HG03432 (cell line): ENCODE measurements around the gene SMARCAL1.
"Not testable (repeated sequence)": the region's sequence is repeated elsewhere in the genome, so short reads cannot be mapped to it uniquely, and the experiment has no call there.

ENCODE experiments used
- ATAC-seq: cut with Tn5 transposase; IDR thresholded peaks from one replicate; pipeline ENCODE4 v1.9.1; 2021; ENCODE audit warnings: mild to moderate bottlenecking, moderate library complexity; ENCODE audit not compliant: unreplicated experiment

The SMARCAL1 gene

DNA sequence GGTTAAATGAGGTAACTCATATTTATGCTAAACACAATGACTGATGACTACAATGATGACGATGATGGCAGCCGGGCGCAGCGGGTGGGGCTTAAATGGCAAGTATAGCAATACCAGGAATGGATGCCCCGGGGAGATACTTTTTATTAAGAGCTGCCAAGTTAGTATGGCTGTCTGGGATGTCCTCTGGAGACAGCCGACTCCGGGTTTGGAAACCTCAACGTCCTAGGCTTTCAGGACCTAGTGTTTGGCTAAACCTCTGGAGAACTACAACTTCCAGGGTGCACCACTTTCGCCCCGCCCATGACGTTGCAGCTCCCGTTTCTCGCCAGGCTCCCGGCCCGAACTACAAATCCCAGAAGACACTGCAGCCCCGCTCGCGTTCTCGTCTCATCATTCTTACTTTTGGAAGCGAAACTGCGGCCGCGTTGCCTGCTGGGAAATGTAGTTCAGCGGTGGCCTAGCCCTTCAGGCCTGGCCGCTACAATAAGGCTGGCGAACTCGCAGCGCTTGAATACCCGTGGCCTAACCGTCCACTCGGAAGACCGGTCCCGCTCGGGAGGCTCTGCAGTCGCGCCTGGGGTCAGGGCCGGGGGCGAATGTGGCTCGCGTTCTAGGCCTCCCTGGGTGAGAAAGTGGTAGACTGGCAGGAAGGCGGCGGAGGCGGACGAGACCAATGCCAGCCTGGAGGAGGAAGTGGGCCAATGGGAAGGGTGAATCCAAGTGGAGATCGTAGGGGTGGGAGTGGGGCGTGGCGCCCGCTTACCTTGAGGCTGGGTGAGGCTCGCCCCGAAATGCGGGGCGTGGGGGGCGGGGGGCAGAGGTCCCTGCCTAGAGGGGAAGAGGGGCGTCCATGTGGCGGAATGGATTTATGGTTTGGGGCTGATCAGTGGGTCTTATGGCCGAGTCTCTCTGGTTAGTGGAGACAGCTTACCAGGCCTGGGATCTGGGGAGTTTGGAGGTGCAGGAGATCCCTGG, at the start of gene SMARCAL1:
TSS of gene SMARCAL1 (plus strand) at position 463 of the 978 bp plus-strand sequence. CDS start 2,221 bp downstream, outside the sequence.
- peak; percentile 94 for ATAC-seq

DNA sequence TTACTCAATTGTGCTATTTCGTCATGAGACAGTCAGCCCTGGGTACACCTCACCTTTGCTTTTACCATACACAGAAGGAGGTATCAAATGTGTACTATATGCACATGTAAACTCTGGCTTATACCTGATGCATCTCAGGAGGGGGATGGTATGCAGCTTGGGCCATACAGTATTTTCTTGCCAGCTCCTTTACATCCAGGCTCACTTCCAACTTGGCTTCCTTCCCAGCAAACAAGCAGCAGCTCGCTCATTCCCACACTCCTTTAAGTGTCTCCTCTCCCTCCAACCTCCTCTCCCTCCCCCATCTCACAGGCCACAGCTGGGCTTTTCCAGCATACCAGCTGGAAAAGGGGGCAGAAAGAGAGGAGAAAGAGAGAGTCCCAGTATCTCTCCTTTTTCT, 49.6 kb upstream of the SMARCAL1 start:
- ATAC-seq = no peak

DNA sequence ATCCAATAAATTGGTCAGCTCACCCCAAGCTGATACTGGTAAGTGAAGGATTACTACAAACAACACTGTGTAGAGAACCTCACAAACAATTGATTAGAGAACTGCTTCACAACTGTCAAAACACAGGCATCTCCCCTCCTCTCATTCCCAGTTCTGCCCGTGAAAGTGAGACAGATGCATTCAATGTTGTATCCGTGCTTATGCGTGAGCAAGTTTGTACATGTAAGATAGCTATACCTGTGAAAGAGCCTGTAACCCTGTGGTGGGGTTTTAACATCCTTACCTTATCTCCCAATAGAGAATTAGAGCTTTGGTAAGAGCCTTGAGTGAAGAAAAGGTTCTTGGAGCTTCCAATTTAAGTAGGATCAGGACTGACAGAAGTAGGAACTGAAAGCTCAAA, 49.1 kb upstream of the SMARCAL1 start:
- no peak for ATAC-seq

DNA sequence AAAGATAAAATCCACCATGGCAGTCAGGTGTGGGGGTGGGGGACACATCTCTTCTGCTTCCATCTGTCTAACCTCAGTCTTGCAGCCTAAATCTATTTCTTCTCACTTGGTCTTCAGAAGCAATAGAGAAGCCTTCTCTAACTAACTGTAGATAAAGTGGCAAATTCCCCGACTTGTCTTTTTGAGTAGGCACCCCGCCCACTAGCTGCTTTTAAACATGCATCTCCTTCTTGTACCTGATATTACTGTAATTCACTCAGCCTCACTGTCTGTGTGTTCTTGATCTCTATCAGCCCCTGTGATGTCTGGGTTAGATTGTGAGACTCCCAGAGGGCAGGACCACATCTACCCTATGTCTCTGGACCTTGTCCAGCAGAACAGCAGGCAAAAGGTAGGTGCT, 46.8 kb upstream of the SMARCAL1 start:
- ATAC-seq = no peak

DNA sequence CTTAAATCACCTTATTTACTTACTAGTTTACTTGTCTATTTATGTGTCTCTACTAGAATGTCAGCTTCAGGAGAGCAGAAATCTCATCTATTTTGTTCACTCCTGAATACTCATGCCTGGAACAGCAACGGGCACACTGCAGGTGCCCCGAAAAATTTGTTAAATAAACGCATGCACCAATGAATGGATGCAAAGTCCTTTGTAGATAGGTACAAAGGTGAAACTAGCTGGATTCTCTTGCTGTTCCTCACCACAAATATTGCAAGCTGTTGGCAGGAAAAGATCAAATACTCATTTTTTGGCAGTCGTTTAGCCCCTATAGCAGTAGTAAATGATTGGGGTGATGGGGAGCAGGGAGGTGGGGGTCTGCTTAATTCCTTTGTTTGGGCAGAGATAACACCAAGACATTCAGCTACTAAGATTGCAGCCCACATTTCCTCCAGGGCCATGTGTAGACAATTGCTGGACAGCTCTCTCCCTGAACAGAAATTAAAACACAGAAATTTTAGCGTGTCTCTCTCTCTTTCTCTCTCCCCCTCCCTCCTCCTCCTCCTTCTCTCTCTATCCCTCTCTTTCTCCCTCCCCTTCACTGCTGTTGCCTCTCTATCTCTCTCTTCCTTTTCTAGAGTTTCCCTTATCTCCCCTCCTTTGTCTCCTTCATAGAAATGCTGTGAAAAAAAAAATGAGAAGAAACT, 45.4 kb upstream of the SMARCAL1 start:
- ATAC-seq = no peak

DNA sequence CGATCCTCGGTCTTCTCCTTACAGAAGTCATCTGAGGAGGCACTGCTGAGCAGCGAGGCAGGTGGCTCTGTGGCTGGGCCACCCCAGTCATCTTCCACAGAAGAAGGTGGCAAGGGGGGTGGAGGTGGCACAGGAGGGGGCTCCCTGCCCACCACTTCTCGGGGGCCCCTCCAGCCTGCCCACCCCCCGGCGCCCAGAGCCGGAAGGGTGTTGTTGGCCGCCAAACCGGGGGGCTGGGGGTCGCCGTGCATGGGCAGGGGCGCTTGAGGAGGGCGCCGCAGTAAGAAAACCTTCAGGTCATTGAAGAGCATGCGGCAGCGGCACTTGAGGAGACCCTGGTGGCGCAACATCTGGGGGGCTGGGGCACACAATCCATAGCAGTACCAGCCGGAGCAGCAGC, 42.5 kb upstream of the SMARCAL1 start:
- ATAC-seq = no peak

DNA sequence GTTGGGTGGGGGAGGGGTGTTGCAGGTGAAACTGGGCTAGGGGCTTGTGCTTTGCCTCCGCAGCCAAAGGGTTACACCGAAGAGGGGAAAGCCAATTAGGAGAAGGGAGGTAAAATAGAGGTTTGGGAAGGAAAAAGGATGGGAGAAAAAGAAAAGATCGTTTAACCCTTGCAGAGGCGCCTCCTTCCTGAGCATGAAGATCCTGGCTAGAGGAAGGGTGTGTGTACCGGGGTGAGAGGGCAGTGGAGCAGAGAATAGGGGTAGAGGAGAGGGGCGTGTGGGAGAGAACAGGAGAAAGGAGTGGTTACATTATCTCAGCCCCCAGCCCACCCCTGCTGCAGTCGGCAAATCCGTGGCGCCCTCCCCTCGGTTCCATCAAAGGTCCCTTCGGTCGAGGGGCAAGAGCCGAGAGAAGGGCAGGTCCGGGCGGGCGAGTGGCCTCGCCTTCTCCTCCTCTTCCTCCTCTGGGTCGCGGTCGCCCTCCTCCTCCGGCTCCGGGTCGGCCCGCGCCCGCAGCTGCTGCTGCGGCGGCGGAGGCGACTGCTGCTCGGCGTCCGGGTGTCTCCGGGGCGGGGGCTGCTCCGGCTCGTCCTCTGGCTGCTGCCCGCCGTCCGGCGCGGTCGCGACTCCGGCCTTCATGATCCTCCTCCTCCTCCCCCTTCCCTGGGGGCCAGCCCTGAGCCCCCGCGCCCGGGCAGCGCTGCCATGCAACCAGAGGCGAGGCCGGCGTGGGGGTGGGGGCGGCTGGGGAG, 41.1 kb upstream of the SMARCAL1 start:
- no peak for ATAC-seq

DNA sequence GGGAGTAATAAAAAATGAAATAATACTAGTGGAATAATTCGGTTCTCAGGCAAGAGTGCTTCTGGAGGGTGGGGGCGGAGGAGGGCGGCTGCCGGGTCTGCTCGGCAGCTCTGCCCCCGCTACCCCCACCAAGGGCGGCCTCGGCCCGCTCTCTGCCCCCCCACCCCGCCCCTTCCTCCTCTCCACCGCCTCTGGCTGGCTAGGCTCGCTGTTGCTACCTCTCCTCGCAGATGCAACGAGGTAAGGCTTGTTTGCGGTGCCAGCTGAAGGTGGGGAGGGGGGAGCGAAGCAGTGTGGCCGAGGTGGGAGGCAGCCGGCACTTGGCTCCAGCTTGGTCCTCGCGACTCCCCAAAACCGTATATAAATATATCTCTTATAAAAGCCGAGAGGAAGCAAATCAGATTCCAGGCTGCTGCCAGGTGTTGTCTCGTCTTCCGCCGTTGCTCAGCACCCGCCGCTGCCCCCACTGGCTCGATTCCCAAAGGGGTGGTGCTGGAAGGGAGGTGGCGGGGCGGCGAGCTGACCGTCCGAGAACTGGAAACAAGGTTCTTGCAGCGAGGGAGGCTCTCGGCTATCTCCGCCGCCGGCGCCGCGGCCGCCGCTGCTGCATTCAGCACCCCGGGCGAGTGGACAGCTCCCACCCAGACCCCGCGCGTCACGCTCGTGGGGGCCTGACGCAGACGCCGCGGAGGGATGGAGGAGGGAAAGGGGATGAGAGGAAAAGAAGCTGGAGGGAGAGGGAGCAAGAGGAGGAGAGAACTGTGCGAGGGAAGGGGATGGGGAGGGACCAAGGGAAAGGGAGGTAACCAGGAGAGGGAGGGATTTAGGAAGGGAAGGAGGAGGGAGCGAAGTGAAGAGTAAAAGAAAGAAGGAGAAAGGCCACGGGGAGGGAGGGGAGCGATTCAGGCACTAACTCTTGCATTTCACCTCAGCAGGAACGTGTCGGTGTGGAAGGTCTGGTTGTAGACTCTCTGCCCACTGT, 40.3 kb upstream of the SMARCAL1 start, which contains the start of gene MARCHF4:
TSS of gene MARCHF4 (minus strand) at position 763 of the 982 bp plus-strand sequence. CDS start 2,223 bp downstream, outside the sequence.
- ATAC-seq = no peak

DNA sequence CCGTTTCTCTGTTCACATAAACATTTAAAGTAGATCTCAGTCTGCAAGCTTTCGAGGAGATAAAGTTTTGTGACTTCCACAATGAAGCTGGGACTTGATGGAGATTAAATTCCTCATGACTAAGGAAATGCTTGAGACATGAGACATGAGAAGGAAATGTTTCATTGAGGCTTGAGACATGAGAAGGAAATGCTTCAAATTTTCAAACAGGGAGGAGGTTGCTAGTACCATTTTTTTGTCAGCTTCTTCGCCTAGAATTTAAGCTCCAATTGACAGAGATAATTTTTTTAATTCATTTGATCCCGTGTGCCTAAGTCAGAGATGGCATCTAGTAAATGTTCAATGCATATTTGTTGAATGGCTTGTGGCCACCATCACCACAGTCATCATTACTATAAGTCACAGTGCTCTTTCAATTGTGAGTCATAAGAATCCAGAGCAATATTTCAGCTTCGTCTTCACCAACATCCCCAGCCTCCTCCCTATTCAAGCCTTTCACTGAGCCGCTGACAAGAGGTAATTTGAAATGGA, 39.5 kb upstream of the SMARCAL1 start:
- no peak for ATAC-seq

DNA sequence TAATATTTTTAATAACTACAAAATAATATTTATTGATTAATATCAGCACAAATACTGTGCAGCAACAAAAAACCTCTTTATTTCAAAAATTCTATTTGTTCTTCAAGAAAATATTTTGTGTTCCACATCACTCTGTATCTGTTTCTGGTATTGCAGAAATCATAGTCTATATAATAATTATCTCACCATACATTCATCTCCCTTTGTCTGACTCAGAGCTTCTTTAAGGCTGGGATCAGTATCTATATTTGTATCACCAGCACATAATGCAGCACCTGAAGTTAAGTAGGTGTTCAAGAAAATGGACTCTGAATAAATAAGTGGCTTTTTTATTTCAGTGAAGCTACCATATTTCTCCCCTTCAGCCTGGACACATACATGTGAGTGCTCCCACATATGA, 38.4 kb upstream of the SMARCAL1 start:
- ATAC-seq = no peak

DNA sequence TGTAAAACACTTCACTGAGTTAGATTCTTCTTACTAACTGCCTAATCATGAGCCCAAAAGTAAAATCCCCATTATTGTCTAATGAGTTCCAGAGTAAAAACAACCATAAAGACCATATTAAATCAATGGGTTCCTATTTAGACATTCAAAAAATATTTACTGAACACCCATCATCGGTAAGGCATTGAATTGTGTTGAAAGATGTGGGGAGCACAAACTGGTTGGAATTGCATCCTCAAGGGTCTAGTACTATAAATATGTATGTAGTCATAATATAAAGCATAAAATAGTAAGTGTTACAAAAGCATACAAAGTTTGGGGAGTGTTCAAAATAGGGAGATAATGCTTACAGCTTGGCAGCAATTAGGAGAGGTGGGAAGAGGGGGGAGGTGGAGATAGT, 37.0 kb upstream of the SMARCAL1 start:
- no peak for ATAC-seq

DNA sequence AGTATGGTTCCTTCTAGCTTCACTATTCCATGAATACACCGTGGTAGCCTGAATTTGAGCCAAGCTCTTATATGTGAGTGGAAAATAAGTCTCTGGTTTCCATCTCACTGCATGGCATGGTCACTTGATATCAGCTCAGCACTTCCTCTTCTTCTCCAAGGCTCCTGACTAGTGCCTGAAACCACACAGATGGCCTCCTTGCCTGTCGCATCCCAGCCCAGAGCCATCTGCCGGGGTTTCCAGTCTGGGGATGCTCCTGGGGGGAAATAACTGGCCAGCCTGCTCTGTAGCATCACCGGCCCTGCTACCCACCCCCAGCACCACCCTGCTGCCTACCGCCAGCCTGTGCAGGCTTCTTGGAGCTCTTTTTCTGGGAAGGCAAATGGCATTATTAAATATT, 32.3 kb upstream of the SMARCAL1 start:
- ATAC-seq = no peak

DNA sequence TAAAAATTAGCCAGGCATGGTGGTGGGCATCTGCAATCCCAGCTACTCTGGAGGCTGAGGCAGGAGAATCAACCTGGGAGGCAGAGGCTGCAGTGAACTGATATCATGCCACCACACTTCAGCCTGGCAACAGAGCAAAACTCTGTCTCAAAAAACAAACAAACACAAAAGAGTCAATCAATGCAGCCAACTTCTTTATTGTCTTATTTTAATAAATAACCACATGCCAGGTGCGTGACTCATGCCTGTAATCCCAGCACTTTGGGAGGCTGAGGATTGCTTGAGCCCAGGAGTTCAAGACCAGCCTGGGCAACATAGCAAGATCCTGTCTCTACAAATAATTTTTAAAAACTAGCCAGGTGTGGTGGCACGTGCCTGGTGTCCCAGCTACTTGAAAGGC, 27.9 kb upstream of the SMARCAL1 start:
- not testable (repeated sequence) for ATAC-seq

DNA sequence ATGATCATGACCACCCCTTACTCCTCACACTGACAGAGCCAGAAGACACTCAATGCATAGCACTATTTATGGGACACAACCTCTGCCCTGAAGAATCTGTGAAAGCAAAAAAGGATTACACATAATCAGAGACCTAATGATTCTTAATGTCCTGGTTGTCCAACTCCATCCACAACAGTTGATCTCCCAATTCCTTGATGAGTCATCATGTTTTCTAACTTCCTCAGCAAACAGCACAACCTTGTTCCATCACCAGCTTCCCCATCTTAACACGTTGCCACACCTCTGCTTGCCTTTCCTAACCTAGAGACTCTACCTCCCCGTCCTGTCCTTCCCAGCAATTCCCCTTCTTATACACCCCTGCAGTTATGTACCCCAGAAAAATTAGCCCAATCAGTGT, 26.8 kb upstream of the SMARCAL1 start:
- no peak for ATAC-seq

DNA sequence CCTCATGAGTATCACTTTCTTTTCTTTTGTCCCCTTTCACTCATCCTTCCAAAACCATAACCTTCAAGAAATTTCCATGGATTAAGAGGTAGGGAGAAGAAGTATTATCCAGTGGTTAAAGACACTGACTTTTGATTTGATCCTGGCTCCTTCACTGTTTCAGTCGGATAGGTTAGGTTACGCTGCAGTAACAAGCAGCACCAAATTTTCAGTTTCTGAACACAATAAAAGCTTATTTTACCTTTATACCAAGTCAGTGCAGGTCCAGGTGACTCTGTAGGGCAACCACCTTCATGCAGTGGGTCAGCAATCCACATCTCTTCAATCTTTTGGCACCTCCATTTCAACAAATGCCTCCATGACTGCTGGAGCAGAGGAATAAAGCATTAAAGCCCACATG, 25.0 kb upstream of the SMARCAL1 start:
- ATAC-seq = no peak

DNA sequence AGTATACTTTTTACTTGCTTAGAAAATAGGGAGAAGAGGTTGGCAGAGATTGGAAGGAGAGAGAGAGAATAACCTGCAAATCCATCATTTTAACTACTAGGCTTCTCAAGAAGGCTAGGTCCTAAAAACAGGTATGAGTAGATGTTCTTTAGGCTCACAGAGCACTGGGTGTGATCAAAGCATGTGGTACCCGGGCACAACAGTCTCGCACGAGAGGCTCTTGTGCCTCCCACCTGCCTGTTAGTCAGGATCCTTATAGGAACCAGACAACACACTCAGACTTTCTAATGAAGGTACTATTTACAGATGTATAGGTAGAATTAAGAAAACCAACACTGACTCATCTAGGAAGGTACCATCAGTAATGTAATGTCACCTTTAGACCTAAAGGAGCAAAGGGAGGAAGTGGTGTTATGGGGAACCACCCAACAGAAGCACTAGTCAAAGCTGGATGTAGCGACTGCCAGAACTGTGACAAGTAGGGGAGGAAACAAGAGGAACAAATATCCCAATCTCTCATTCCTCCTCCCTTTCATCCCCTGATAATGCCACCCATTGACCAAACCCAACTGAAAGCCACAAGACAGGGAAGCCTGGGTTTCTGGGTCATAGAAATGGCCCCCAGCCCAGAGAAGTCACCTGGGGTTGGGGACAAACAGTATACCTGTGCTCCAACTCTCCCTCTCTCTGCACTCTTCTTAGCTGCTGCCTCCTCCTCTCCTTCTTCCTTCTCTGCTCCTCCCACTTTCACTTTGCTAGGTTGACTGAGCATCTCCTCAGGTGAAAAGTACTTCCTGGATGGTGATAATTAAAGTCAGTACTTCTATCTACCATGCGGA, 24.0 kb upstream of the SMARCAL1 start:
- ATAC-seq = peak; percentile 89

DNA sequence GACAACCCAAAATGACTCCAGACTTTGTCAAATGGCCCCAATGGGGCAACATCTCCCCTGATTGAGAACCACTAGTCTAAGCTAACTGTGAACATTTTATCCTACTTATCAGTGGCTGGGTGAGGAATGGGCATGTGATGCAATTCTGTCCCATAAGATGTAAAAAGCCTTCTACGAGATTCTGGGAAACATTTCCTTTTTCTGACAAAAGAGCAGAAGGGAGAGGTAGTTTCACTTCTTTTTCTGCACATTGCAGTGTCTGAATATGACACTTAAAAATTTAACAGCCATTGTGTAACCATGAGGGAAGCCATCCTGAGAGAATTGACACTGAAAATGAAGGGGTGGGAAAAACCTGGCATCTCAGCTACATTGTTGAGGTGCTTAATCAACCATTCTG, 22.7 kb upstream of the SMARCAL1 start:
- ATAC-seq = no peak

DNA sequence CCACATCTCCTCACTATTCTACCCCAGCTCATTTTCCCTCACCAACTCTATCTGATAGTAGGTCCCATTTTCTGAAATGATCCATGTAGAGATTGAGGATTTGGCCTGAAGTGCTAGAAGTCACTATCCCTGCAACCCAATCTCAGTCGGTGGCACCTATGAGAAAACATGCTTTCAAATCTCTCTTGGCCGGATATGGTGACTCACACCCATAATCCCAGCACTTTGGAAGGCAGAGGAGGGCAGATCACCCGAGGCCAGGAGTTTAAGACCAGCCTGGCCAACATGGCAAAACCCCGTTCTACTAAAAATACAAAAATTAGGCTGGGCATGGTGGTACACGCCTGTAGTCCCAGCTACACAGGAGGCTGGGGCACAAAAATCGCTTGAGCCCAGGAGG, 20.9 kb upstream of the SMARCAL1 start:
- ATAC-seq = no peak

DNA sequence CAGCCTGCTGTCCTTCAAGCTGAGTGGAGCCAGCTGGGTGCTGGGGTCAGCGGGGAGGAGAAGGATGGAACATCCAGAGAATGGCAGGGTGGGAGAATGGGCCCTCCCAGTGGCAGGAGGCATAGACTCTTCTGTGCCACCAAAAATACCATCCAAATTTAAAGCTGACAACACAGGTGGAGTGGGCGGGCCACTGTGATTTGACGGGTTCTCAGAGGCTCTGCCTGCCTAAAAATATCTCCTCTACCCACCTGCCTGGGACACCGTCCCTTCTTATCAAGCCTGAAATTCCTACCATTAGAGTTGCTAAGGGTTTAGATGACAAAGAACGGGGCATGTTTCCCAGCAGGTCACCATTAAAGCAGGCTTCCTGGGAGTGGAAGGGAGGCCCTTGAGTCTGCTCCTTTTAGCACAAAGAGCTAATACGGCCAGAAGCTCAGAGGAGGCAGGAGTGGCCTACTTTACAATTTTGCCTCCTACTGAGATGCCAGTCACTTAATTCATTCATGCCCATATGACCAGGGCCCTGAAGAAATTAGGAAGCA, 20.2 kb upstream of the SMARCAL1 start:
- no peak for ATAC-seq
